Mucosa of descending colon (tissue), 3 donors: Measurements from ENCODE around the gene TTC12. TPM values are rescaled to one million over a fixed set of nuclear protein-coding genes. Genes with fewer than 3 reads are reported as not detected.

Experiments
- ATAC-seq: fragments of 200-7000 bp; cut with Tn5 transposase; one replicate; pipeline ENCODE4 v1.9.1; 2020; ENCODE audit warnings: mild to moderate bottlenecking, moderate library complexity
- DNase-seq, 3 donors: peaks; one replicate each; pipeline ENCODE4 v3.0.0-alpha.2; 2020
- H3K36me3 ChIP-seq: fragments of 200-600 bp; one replicate; pipeline ENCODE4 v1.8.0; 2021; ENCODE audit warnings: low read depth, mild to moderate bottlenecking
- H3K4me1 ChIP-seq: fragments of 200-600 bp; one replicate; pipeline ENCODE4 v1.8.0; 2021; ENCODE audit warnings: low read depth, mild to moderate bottlenecking
- H3K4me3 ChIP-seq: fragments of 200-600 bp; one replicate; pipeline ENCODE4 v1.8.0; 2021; ENCODE audit warnings: mild to moderate bottlenecking
- H3K9me3 ChIP-seq: fragments of 200-600 bp; one replicate; pipeline ENCODE4 v1.8.0; 2021; ENCODE audit warnings: mild to moderate bottlenecking
- CTCF ChIP-seq: fragments of 200-600 bp; IDR thresholded peaks from one replicate; pipeline ENCODE4 v1.8.0; 2022; ENCODE audit warnings: antibody characterized with exemption, mild to moderate bottlenecking
- intact Hi-C, 2 donors: fragments of 100-400 bp; cut with DNase I in 1 of 2; cut with micrococcal nuclease in 1 of 2; formaldehyde crosslinking; loops; one replicate each; pipeline versions ENCODE4 v1.11.0 to v1.11.1; 2022; cut with DNase I, micrococcal nuclease
- total RNA-seq, 3 donors: library from RNA; stranded (reverse); fragmentation: NEBNext Ultra II Directional in 2 of 3; extraction: Animal tissue kit (Norgen Biotek cat#: 25700) in 2 of 3; gene quantifications; one replicate each; pipeline versions ENCODE4 v1.2.1 to v1.2.4, GENCODE V29; 2021 to 2023
- donor health status: DM: no; HTN: no; CAD: no; lungs with moderate emphysema.
- donor health status: DM: no; HTN: no; CAD: no.
- donor health status: DM: no; HTN: yes; CAD: no.

Gene TTC12
- total RNA-seq, 3 donors from 2014 or later: 13.5 to 20.7 (median 16.6) TPM

GRCh38 chr11:113396690-113397089 lies 82.3 kb downstream of the TTC12 start:
- intact Hi-C loops: no loop called here
- Histone ChIP-seq H3K9me3 (no peaks in the 10 kb centered on the region), H3K36me3 (no peaks in the 10 kb centered on the region), H3K4me3 (no peak overlapping the region), H3K4me1 (no peaks in the 10 kb centered on the region)
- no peak for ATAC-seq
- TF ChIP-seq CTCF: no peak
- no peak for DNase-seq

GRCh38 chr11:113397212-113397611 lies 82.8 kb downstream of the TTC12 start:
- ATAC-seq (no peak), DNase-seq (no peak)
- Histone ChIP-seq H3K4me3 (no peak overlapping the region), H3K36me3 (no peaks in the 10 kb centered on the region), H3K4me1 (no peaks in the 10 kb centered on the region), H3K9me3 (no peaks in the 10 kb centered on the region)
- no peak for TF ChIP-seq CTCF
- intact Hi-C loops: no loop called here

GRCh38 chr11:113397821-113398220 lies 83.4 kb downstream of the TTC12 start:
- Histone ChIP-seq H3K36me3 (no peaks in the 10 kb centered on the region), H3K4me3 (no peak overlapping the region), H3K9me3 (no peaks in the 10 kb centered on the region), H3K4me1 (no peaks in the 10 kb centered on the region)
- TF ChIP-seq CTCF: no peak
- DNase-seq: no peak
- intact Hi-C loops: no loop called here
- ATAC-seq: no peak

- no peak for ATAC-seq
- DNase-seq: no peak
- no peaks in the 10 kb centered on the region for H3K36me3 ChIP-seq
- intact Hi-C loops: no loop called here
- TF ChIP-seq CTCF: no peak
- H3K9me3 ChIP-seq: no peaks in the 10 kb centered on the region
- H3K4me1 ChIP-seq: no peaks in the 10 kb centered on the region
- no peak overlapping the region for H3K4me3 ChIP-seq
Observed at GRCh38 chr11:113398669-113399430, 84.5 kb downstream of the TTC12 start.

- TF ChIP-seq CTCF: no peak
- DNase-seq: no peak
- Histone ChIP-seq H3K4me3 (no peak overlapping the region), H3K4me1 (no peaks in the 10 kb centered on the region), H3K9me3 (no peaks in the 10 kb centered on the region), H3K36me3 (no peaks in the 10 kb centered on the region)
- ATAC-seq: no peak
- intact Hi-C loops: no loop called here
Observed at GRCh38 chr11:113400631-113401230, 86.3 kb downstream of the TTC12 start.
